ENCODE data around the gene KDR.

Gene KDR

DNA sequence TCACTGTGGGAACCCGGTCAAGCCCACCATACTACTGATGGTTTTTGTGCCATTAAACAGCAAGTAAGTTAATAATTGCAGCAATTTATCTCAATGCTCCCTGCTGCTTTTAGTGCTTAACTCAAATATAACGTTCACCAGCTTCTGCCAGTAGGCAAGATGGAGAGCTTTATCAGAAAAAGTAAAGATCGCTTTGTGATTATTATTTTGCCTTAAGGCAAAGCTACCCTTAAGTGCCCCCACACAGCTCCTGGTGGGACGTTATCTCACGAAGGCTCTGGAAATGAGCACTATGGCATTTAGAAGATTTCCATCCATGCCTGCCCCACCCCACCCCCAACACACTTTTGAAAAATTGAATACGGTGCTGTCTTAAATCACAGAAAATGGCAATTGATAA is 59.4 kb downstream of the KDR start:
- no peak overlapping the region for H3K4me3 ChIP-seq (ENCODE audit: insufficient read depth, low read length, poor library complexity, severe bottlenecking)
- H3K4me2 ChIP-seq (ENCODE audit: low read depth, low read length, poor library complexity, severe bottlenecking): no peak overlapping the region
- H3K36me3 ChIP-seq (ENCODE audit: low read length): no peaks in the 10 kb centered on the region
- no peaks in the 10 kb centered on the region for H4K20me1 ChIP-seq (ENCODE audit: low read depth, low read length)
- H3K79me2 ChIP-seq (ENCODE audit: insufficient read depth, low read length): no peaks in the 10 kb centered on the region
- TF ChIP-seq, protein P1, sequence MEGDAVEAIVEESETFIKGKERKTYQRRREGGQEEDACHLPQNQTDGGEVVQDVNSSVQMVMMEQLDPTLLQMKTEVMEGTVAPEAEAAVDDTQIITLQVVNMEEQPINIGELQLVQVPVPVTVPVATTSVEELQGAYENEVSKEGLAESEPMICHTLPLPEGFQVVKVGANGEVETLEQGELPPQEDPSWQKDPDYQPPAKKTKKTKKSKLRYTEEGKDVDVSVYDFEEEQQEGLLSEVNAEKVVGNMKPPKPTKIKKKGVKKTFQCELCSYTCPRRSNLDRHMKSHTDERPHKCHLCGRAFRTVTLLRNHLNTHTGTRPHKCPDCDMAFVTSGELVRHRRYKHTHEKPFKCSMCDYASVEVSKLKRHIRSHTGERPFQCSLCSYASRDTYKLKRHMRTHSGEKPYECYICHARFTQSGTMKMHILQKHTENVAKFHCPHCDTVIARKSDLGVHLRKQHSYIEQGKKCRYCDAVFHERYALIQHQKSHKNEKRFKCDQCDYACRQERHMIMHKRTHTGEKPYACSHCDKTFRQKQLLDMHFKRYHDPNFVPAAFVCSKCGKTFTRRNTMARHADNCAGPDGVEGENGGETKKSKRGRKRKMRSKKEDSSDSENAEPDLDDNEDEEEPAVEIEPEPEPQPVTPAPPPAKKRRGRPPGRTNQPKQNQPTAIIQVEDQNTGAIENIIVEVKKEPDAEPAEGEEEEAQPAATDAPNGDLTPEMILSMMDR (IDR thresholded peaks at IDR 0.05; ENCODE audit: insufficient read depth, low read length, poor library complexity, severe bottlenecking): no peak
- TF ChIP-seq EZH2phosphoT487 (conservative IDR thresholded peaks at IDR 0.05; ENCODE audit: low read length): no peak
- no peak overlapping the region for H3K9ac ChIP-seq (ENCODE audit: low read length)
- H2AFZ ChIP-seq (ENCODE audit: low read depth, low read length, severe bottlenecking): no peak overlapping the region
- no peaks in the 10 kb centered on the region for H3K9me3 ChIP-seq (ENCODE audit: insufficient read depth, low read length)
- H3K27me3 ChIP-seq (ENCODE audit: low read length): no peaks in the 10 kb centered on the region
- no peak overlapping the region for H3K27ac ChIP-seq (ENCODE audit: low read depth, low read length)
- H3F3A ChIP-seq (ENCODE audit: insufficient read depth): no peaks in the 10 kb centered on the region
- H3K9me2 ChIP-seq (replicated peaks; ENCODE audit: insufficient read depth, low read length): no peaks in the 10 kb centered on the region

DNA sequence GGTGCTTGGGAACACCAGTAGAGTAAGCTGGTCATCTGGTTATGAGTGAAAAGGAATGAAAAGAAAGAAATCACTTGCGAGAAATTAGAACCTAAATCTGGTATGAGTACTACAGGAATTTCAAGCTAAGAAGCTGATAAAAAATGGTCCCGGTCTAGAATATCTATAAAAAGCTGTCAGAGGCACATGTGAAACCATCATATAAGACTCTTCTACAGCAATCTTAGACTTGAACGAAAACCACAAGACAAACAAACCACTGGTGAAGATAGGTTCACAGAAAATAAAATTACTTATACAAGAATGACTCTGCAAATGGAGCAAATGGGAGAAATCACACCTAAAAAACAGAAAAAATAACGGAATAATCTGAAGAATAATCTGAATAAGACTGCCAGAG is 69.9 kb downstream of the KDR start:
- H3K9me3 ChIP-seq (ENCODE audit: insufficient read depth, low read length): no peaks in the 10 kb centered on the region
- no peak overlapping the region for H3K27ac ChIP-seq (ENCODE audit: low read depth, low read length)
- H3K4me2 ChIP-seq (ENCODE audit: low read depth, low read length, poor library complexity, severe bottlenecking): no peak overlapping the region
- no peaks in the 10 kb centered on the region for H3K36me3 ChIP-seq (ENCODE audit: low read length)
- H3K79me2 ChIP-seq (ENCODE audit: insufficient read depth, low read length): no peaks in the 10 kb centered on the region
- no peaks in the 10 kb centered on the region for H3K9me2 ChIP-seq (replicated peaks; ENCODE audit: insufficient read depth, low read length)
- H2AFZ ChIP-seq (ENCODE audit: low read depth, low read length, severe bottlenecking): no peak overlapping the region
- no peak overlapping the region for H3K4me3 ChIP-seq (ENCODE audit: insufficient read depth, low read length, poor library complexity, severe bottlenecking)
- no peak overlapping the region for H3K9ac ChIP-seq (ENCODE audit: low read length)
- no peaks in the 10 kb centered on the region for H3K27me3 ChIP-seq (ENCODE audit: low read length)
- H3F3A ChIP-seq (ENCODE audit: insufficient read depth): no peaks in the 10 kb centered on the region
- TF ChIP-seq EZH2phosphoT487 (conservative IDR thresholded peaks at IDR 0.05; ENCODE audit: low read length): no peak
- TF ChIP-seq, protein P1 (IDR thresholded peaks at IDR 0.05; ENCODE audit: insufficient read depth, low read length, poor library complexity, severe bottlenecking): no peak
- H4K20me1 ChIP-seq (ENCODE audit: low read depth, low read length): no peaks in the 10 kb centered on the region

DNA sequence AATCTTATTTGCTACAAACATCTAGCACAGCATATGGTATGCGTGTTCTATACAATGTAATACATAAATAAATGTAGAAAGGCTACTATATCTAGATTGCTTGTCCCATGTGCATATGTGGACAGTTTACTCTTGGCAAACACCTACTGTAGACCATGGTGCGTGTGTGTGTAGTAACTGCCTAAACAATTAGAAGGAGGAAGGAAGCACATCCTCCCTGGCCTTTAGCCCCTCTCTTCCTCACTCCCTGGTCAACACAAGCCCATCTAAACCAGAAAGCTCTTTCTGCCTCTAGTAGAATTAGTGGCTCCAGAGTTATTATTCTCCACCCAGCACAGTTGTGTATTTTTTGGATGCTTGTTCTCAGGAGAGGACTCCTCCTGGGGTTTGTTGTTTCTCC is 73.9 kb downstream of the KDR start:
- no peak for TF ChIP-seq EZH2phosphoT487 (conservative IDR thresholded peaks at IDR 0.05; ENCODE audit: low read length)
- TF ChIP-seq, protein P1 (IDR thresholded peaks at IDR 0.05; ENCODE audit: insufficient read depth, low read length, poor library complexity, severe bottlenecking): no peak
- Histone ChIP-seq H3K4me3 (ENCODE audit: insufficient read depth, low read length, poor library complexity, severe bottlenecking) (no peak overlapping the region), H3K27me3 (ENCODE audit: low read length) (no peaks in the 10 kb centered on the region), H3K36me3 (ENCODE audit: low read length) (no peaks in the 10 kb centered on the region), H3K27ac (ENCODE audit: low read depth, low read length) (no peak overlapping the region), H3K9me3 (ENCODE audit: insufficient read depth, low read length) (no peaks in the 10 kb centered on the region), H3K4me2 (ENCODE audit: low read depth, low read length, poor library complexity, severe bottlenecking) (no peak overlapping the region), H3K79me2 (ENCODE audit: insufficient read depth, low read length) (no peaks in the 10 kb centered on the region), H3K9me2 (replicated peaks; ENCODE audit: insufficient read depth, low read length) (no peaks in the 10 kb centered on the region), H3K9ac (ENCODE audit: low read length) (no peak overlapping the region), H4K20me1 (ENCODE audit: low read depth, low read length) (no peaks in the 10 kb centered on the region), H3F3A (ENCODE audit: insufficient read depth) (no peaks in the 10 kb centered on the region), H2AFZ (ENCODE audit: low read depth, low read length, severe bottlenecking) (no peak overlapping the region)

Data from SU-DHL-6 (cell line).